ENCODE data around the gene NKX1-1. TPM values are rescaled to one million over a fixed set of nuclear protein-coding genes. Genes with fewer than 3 reads are reported as not detected.

NKX1-1 gene
- total and polyA plus RNA-seq, 2 experiments from 2014 or later = not detected

- no peak overlapping the region for H3K4me3 Mint-ChIP-seq
- no peaks in the 10 kb centered on the region for H4K20me1 ChIP-seq (replicated peaks; ENCODE audit: insufficient read depth)
- no peaks in the 10 kb centered on the region for H3K4me1 ChIP-seq (ENCODE audit: insufficient read depth)
- no peaks in the 10 kb centered on the region for H3F3A ChIP-seq (replicated peaks; ENCODE audit: low read depth)
- no peaks in the 10 kb centered on the region for H3K9me2 ChIP-seq (ENCODE audit: insufficient read depth)
- DNase-seq (ENCODE audit: low spot score) = peak; percentile 35
- no peak overlapping the region for H3K4me2 ChIP-seq
- no peaks in the 10 kb centered on the region for H3K36me3 ChIP-seq (ENCODE audit: insufficient read depth)
- no peaks in the 10 kb centered on the region for H3K79me2 ChIP-seq (replicated peaks; ENCODE audit: insufficient read depth)
- peaks cover 2% of the 10 kb centered on the region for H3K27me3 Mint-ChIP-seq (ENCODE audit: insufficient read depth, low read depth, poor library complexity)
- no peak overlapping the region for H3K4me3 ChIP-seq
- no peaks in the 10 kb centered on the region for H3K4me1 Mint-ChIP-seq
- ATAC-seq = peak; percentile 45
- H3K27me3 ChIP-seq (ENCODE audit: insufficient read depth) = no peaks in the 10 kb centered on the region
- no peak overlapping the region for H3K27ac Mint-ChIP-seq
- H3K36me3 Mint-ChIP-seq (ENCODE audit: low read depth) = peaks cover 3% of the 10 kb centered on the region; the same call in 2 of the 3 replicates
- TF ChIP-seq NANOG (IDR thresholded peaks at IDR 0.05; ENCODE audit: borderline replicate concordance) (no peak), CTCF (conservative IDR thresholded peaks at IDR 0.05; ENCODE audit: low read depth in 2 of 2) (peak in 1 of 2 experiments; percentile 28; a peak in 1 of 4 replicates)
- H2AFZ ChIP-seq = no peak overlapping the region
- H3K27ac ChIP-seq (ENCODE audit: low read depth) = no peak overlapping the region
- H3K9me3 Mint-ChIP-seq = no peaks in the 10 kb centered on the region
These were observed 29.2 kb downstream of the NKX1-1 start for GRCh38 chr4:1376841-1377605.

- Mint-ChIP-seq H3K36me3 (ENCODE audit: low read depth) (peaks cover 3% of the 10 kb centered on the region; the same call in 2 of the 3 replicates), H3K9me3 (no peaks in the 10 kb centered on the region), H3K4me3 (no peak overlapping the region), H3K4me1 (no peaks in the 10 kb centered on the region), H3K27ac (no peak overlapping the region), H3K27me3 (ENCODE audit: insufficient read depth, low read depth, poor library complexity) (peaks cover 2% of the 10 kb centered on the region)
- DNase-seq (ENCODE audit: low spot score) = no peak
- no peaks in the 10 kb centered on the region for H3F3A ChIP-seq (replicated peaks; ENCODE audit: low read depth)
- H3K27ac ChIP-seq (ENCODE audit: low read depth) = no peak overlapping the region
- H2AFZ ChIP-seq = no peak overlapping the region
- H3K36me3 ChIP-seq (ENCODE audit: insufficient read depth) = no peaks in the 10 kb centered on the region
- H3K4me1 ChIP-seq (ENCODE audit: insufficient read depth) = no peaks in the 10 kb centered on the region
- H3K4me2 ChIP-seq = no peak overlapping the region
- H3K4me3 ChIP-seq = no peak overlapping the region
- H3K27me3 ChIP-seq (ENCODE audit: insufficient read depth) = no peaks in the 10 kb centered on the region
- H4K20me1 ChIP-seq (replicated peaks; ENCODE audit: insufficient read depth) = no peaks in the 10 kb centered on the region
- no peaks in the 10 kb centered on the region for H3K79me2 ChIP-seq (replicated peaks; ENCODE audit: insufficient read depth)
- no peak for ATAC-seq
- H3K9me2 ChIP-seq (ENCODE audit: insufficient read depth) = no peaks in the 10 kb centered on the region
- TF ChIP-seq ZNF331 (CRISPR knock-in tag; IDR thresholded peaks at IDR 0.05; ENCODE audit: low read depth) = no peak
- TF ChIP-seq EZH2 (IDR thresholded peaks at IDR 0.05; ENCODE audit: low read depth, unreplicated experiment) = no peak
- TF ChIP-seq CTCF (conservative IDR thresholded peaks at IDR 0.05; ENCODE audit: low read depth in 2 of 2) = no peak
- no peak for TF ChIP-seq ETS1 (IDR thresholded peaks at IDR 0.05)
- no peak for TF ChIP-seq STAT1 (IDR thresholded peaks at IDR 0.05; ENCODE audit: unreplicated experiment)
- no peak for TF ChIP-seq ZNF114 (CRISPR knock-in tag; IDR thresholded peaks at IDR 0.05)
- no peak for TF ChIP-seq JUNB (IDR thresholded peaks at IDR 0.05; ENCODE audit: unreplicated experiment)
- no peak for TF ChIP-seq NANOG (IDR thresholded peaks at IDR 0.05; ENCODE audit: borderline replicate concordance)
- no peak for TF ChIP-seq EZH2phosphoT487 (IDR thresholded peaks at IDR 0.05; ENCODE audit: unreplicated experiment)
- no peak for TF ChIP-seq POLR2AphosphoS5 (IDR thresholded peaks at IDR 0.05; ENCODE audit: low read depth)
These were observed 29.8 kb downstream of the NKX1-1 start for GRCh38 chr4:1376391-1376840.
